Left lung (tissue), 10 donors: ENCODE measurements around the gene AXIN1. TPM values are rescaled to one million over a fixed set of nuclear protein-coding genes. Genes with fewer than 3 reads are reported as not detected.

ENCODE experiments used
- ATAC-seq: fragments of 200-7000 bp; cut with Tn5 transposase; one replicate; pipeline ENCODE4 v1.9.1; 2020; ENCODE audit warnings: moderate library complexity
- DNase-seq, 4 donors: peaks; one replicate each; pipeline ENCODE4 v3.0.0-alpha.2; 2013 to 2020
- H3K27ac ChIP-seq, 2 donors: fragments of 200-600 bp; sonication (generic) in 1 of 2; one replicate each; pipeline versions ENCODE4 v1.5.0 to v1.8.0; 2020 to 2021
- H3K27me3 ChIP-seq, 2 donors: fragments of 200-600 bp; sonication (generic) in 1 of 2; one replicate each; pipeline versions ENCODE4 v1.5.0 to v1.8.0; 2020 to 2021
- H3K36me3 ChIP-seq, 2 donors: fragments of 200-600 bp; sonication (generic) in 1 of 2; one replicate each; pipeline versions ENCODE4 v1.5.0 to v1.8.0; 2020 to 2021
- H3K4me1 ChIP-seq, 2 donors: fragments of 200-600 bp; one replicate each; pipeline ENCODE4 v1.8.0; 2021
- H3K4me3 ChIP-seq, 2 donors: fragments of 200-600 bp; sonication (generic) in 1 of 2; one replicate each; pipeline versions ENCODE4 v1.5.0 to v1.8.0; 2020 to 2021; ENCODE audit warnings: mild to moderate bottlenecking in 1 of 2
- H3K9me3 ChIP-seq, 2 donors: fragments of 200-600 bp; sonication (generic) in 1 of 2; one replicate each; pipeline versions ENCODE4 v1.5.0 to v1.8.0; 2020 to 2021
- intact Hi-C, 2 donors: fragments of 100-400 bp; cut with DNase I; formaldehyde crosslinking; loops; one replicate each; pipeline versions ENCODE4 v1.11.2 to v1.14.2; 2022
- polyA plus RNA-seq, 6 donors: library from polyadenylated mRNA; unstranded; fragments of 120-200 nt; gene quantifications; one replicate each; pipeline ENCODE4 v1.2.1, GENCODE V29; 2013; ENCODE audit not compliant: insufficient read length in 6 of 6
- total RNA-seq, 2 donors: library from RNA; stranded (reverse); fragmentation: NEBNext Ultra II Directional; extraction: Animal tissue kit (Norgen Biotek cat#: 25700); gene quantifications; one replicate each; pipeline ENCODE4 v1.2.1, GENCODE V29; 2021
- TF ChIP-seq, protein P1 (sequence below), 2 donors: fragments of 200-600 bp; sonication (generic) in 1 of 2; IDR thresholded peaks; one replicate each; pipeline versions ENCODE4 v1.5.0 to v1.8.0; 2021; ENCODE audit warnings: antibody characterized with exemption in 2 of 2
- donor health status: DM: no; HTN: yes; CAD: no.
- donor health status: DM: no; HTN: no; CAD: no.

Gene AXIN1
- total and polyA plus RNA-seq, 8 donors = 14.0 to 23.4 (median 18.0) TPM

DNA sequence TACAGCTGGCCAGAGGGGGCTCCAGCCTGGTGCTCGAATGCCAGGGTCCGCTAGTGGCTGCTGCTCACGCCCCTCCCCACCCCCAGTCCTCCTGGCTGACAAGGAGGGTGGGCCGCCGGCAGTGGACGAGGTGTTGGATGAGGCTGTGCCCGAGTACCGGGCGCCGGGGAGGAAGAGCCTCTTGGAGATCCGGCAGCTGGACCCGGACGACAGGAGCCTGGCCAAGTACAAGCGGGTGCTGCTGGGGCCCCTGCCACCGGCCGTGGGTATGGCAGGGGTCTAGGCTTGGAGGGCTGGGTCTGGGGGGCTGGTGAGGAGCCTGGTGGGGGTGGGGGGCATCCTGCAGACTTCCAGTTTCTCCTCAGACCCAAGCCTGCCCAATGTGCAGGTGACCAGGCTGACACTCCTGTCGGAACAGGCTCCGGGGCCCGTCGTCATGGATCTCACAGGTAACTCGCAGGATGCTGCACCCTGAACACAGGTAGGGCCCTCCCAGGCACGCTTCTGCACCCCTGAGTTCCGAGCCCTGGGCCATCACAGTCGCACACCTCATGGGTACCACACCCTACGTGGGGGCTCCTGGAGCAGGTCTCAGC lies 70.8 kb downstream of the AXIN1 start:
- H3K4me1 ChIP-seq = peaks cover 6 to 9% of the 10 kb centered on the region in 2 donors
- DNase-seq (no peak), ATAC-seq (no peak)
- H3K27ac ChIP-seq = no peak overlapping the region
- peaks cover 17 to 66% of the 10 kb centered on the region in 2 donors for H3K27me3 ChIP-seq
- peaks cover 0 to 5% of the 10 kb centered on the region in 2 donors for H3K36me3 ChIP-seq
- intact Hi-C loops = no loop called here
- H3K9me3 ChIP-seq = no peaks in the 10 kb centered on the region
- TF ChIP-seq, protein P1, sequence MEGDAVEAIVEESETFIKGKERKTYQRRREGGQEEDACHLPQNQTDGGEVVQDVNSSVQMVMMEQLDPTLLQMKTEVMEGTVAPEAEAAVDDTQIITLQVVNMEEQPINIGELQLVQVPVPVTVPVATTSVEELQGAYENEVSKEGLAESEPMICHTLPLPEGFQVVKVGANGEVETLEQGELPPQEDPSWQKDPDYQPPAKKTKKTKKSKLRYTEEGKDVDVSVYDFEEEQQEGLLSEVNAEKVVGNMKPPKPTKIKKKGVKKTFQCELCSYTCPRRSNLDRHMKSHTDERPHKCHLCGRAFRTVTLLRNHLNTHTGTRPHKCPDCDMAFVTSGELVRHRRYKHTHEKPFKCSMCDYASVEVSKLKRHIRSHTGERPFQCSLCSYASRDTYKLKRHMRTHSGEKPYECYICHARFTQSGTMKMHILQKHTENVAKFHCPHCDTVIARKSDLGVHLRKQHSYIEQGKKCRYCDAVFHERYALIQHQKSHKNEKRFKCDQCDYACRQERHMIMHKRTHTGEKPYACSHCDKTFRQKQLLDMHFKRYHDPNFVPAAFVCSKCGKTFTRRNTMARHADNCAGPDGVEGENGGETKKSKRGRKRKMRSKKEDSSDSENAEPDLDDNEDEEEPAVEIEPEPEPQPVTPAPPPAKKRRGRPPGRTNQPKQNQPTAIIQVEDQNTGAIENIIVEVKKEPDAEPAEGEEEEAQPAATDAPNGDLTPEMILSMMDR (IDR thresholded peaks at IDR 0.05) = no peak
- no peak overlapping the region for H3K4me3 ChIP-seq

DNA sequence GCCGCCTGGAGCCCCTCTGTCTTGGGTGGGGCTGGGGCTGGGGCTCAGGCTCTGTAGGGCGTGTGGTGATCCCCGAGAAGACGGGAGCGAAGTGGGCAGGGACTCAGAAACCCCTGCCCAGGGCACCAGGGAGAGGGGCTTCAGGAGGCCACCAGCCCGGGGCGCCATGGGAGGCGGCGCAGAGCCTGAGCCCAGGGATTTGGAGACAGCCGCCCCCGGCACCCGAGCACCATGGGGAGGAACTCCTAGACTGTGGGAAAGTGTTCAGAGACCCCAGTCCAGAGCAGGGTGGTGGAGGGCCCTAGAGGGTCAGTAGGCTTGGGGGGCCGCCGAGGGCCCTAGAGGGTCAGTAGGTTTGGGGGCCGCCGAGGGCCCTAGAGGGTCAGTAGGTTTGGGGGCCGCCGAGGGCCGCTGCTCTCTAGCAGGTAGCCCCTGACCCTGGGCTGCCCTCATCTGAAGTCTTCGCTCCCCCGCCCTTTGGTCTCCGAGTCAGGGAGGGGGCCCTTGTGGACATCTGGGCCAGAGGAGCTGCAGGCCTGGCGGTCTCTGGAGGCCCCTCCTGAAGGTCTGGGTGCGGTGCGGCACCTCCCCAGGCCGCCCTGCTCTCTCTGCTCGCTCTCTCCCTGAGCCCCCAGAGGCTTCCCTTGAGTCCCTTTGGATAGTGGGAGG lies 71.4 kb downstream of the AXIN1 start:
- TF ChIP-seq, protein P1 (IDR thresholded peaks at IDR 0.05) = no peak
- Histone ChIP-seq H3K9me3 (no peaks in the 10 kb centered on the region), H3K27me3 (peaks cover 17 to 73% of the 10 kb centered on the region in 2 donors), H3K4me1 (peaks cover 6 to 13% of the 10 kb centered on the region in 2 donors), H3K36me3 (no peaks in the 10 kb centered on the region), H3K27ac (no peak overlapping the region), H3K4me3 (no peak overlapping the region)
- ATAC-seq (no peak), DNase-seq (no peak)
- intact Hi-C loops = no loop called here

DNA sequence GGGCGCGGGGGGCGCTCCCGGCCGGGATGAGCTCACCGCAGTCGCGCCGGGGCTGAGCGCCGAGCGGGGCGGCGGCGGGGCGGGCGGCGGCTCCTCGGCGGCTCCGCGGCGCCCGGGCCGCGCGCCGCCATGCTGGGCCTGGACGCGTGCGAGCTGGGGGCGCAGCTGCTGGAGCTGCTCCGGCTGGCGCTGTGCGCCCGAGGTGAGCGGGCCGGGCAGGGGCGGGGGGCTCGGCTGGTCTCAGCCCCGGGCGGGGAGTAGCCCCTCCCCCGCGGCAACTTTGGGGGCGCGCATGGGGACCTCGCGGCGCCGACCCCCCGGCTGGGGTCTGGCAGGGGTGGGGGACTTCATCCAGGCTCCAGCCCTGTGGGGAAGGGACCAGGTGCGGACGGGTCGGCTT lies 72.0 kb downstream of the AXIN1 start, which contains the start of gene ARHGDIG:
Gene ARHGDIG, plus strand, starts transcription at position 40 of the 400 bp plus-strand sequence. Its CDS starts 90 bp downstream, at position 130.
- H3K27ac ChIP-seq = no peak within 1 kb of the TSS
- intact Hi-C loops = no loop called here
- no peaks in the 10 kb centered on the region for H3K9me3 ChIP-seq
- no peaks in the 10 kb centered on the region for H3K36me3 ChIP-seq
- TF ChIP-seq, protein P1 (IDR thresholded peaks at IDR 0.05) = no peak
- H3K4me1 ChIP-seq = peaks cover 6 to 13% of the 10 kb centered on the region in 2 donors
- H3K4me3 ChIP-seq = no peak within 1 kb of the TSS
- peaks cover 17 to 78% of the 10 kb centered on the region in 2 donors for H3K27me3 ChIP-seq
- ATAC-seq (no peak), DNase-seq (no peak)

DNA sequence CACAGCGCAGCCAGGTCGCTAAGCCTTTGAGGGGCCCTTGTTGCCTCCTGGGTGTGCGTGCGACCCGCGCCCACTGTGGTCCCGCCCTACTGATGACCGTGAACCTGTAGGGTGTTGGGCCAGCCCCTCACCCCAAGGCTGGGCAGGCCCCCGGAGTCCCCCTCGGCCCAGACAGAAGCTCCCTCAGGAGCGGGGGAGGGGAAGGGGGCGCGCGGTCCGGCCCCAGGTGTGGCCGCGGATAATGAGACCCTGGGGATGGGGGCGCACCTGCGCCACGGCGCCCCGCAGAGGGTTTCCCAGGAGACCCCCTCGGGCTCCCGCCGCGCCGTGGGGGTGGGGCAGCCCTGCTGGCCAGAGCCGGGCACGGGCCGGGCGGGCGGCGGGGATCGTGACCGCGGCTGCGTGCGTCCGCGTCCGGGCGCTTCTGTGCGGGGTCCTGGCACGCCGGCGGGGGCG lies 72.5 kb downstream of the AXIN1 start:
- no peaks in the 10 kb centered on the region for H3K9me3 ChIP-seq
- ATAC-seq (no peak), DNase-seq (no peak)
- peaks cover 9 to 17% of the 10 kb centered on the region in 2 donors for H3K4me1 ChIP-seq
- TF ChIP-seq, protein P1 (IDR thresholded peaks at IDR 0.05) = no peak
- H3K27me3 ChIP-seq = peaks cover 21 to 83% of the 10 kb centered on the region in 2 donors
- no peak overlapping the region for H3K4me3 ChIP-seq
- no peak overlapping the region for H3K27ac ChIP-seq
- H3K36me3 ChIP-seq = no peaks in the 10 kb centered on the region
- intact Hi-C loops = no loop called here

DNA sequence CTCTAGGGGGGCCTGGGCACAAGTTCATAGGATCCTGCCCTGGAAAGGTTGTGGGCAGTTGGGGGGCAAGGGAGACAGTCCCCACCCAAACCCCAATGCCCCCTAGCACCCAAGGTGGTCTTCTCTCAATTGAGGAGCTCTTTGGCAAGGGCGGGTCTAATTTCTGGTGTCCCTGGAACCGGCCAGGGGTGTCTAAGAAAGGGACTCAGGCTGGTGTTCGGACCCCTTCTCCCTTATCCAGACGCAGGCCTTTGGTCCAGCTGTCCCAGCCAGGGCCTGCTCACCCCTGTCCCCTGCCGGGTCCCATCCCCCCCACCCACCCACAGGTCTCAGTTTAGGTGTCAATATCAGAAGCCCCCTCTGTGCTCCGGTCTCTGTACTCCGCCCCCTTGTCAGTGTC lies 73.0 kb downstream of the AXIN1 start:
- DNase-seq (no peak), ATAC-seq (no peak)
- H3K27me3 ChIP-seq = peaks cover 26 to 88% of the 10 kb centered on the region in 2 donors
- intact Hi-C loops = no loop called here
- H3K9me3 ChIP-seq = no peaks in the 10 kb centered on the region
- peaks cover 12 to 19% of the 10 kb centered on the region in 2 donors for H3K4me1 ChIP-seq
- no peak overlapping the region for H3K27ac ChIP-seq
- TF ChIP-seq, protein P1 (IDR thresholded peaks at IDR 0.05) = no peak
- no peaks in the 10 kb centered on the region for H3K36me3 ChIP-seq
- H3K4me3 ChIP-seq = no peak overlapping the region
